Hematopoietic multipotent progenitor cell treated with erythropoietin and hydrocortisone succinate and interleukin-3 and kit ligand, for 4 days (in vitro differentiated cells): Measurements from ENCODE around the gene ACSS2.

Experiments used
- DNase-seq: peaks from one replicate; pipeline ENCODE4 v3.0.0-alpha.2; 2015

The ACSS2 gene

DNA sequence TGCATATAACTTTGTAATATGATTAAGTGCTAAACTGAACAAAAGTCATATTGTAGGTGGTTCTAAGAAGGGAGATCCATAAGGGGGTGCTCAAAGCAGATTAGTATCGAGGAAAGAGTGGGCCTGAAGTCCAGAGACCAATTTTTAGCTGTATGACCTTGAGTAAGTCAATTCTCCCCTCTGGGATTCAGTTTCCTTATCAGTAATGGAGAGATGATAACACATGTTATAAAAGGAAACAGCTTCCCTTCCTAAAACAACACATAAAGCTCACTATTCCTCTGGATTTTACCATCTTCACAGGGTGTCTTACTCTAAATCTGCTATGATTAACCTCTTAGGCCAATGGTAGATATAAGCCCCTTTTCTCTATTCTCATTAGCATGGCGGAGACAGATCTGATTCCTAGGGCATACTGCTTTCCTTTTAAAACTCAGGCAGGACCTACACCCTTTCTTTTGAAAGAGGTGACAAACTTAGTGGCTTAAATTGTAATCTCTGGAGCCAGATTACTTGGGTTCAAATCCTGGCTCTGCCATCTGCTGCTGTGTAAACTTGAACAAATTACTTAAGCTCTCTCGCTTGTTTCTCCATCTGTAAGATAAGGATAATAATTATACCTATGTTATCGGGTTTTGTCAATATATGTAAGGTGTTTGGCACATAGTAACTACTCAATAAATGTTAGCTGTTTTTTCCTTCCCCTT lies 39.5 kb downstream of the ACSS2 start:
- no peak for DNase-seq

GRCh38 chr20:34916774-34917354 lies 40.5 kb downstream of the ACSS2 start:
- no peak for DNase-seq

DNA sequence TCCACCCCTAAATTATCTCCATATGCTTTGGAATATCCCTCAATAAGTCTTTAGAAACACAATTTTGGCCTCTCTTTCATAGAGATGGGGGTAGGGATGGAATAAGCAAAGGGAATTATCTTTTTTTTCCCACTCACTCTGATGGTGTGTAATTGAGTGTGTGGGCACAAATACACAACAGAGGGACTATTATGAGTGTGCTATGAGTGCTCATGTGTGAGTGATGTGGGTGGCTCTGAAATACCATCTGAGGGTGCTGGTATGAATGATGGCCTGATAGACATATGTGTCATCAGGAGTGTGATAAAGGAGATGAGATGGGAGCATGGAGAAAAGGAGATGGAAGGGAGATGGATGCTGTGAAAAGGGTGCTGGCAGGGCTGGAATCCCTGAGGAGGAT lies 43.6 kb downstream of the ACSS2 start:
- DNase-seq, result no peak

DNA sequence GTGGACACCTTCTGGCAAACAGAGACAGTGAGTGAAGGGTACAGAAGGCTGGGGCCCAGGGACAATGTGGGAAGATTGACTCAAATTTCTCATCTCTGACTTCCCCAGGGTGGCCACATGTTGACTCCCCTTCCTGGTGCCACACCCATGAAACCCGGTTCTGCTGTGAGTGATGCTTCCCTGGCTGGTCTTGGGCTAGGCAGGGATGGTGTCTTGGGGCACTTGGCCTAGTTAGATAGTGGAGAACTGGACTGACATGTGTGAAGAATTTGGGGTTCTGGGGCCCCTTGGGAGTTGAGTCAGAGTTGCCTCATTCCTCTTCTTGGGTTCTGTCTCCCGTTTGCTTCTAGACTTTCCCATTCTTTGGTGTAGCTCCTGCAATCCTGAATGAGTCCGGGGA lies 45.0 kb downstream of the ACSS2 start:
- no peak for DNase-seq

- no peak for DNase-seq
Measured at GRCh38 chr20:34922654-34923381, 46.4 kb downstream of the ACSS2 start.

GRCh38 chr20:34923414-34923813 lies 47.0 kb downstream of the ACSS2 start:
- DNase-seq, result no peak

- no peak for DNase-seq
Measured at GRCh38 chr20:34925341-34925740, 48.9 kb downstream of the ACSS2 start.

DNA sequence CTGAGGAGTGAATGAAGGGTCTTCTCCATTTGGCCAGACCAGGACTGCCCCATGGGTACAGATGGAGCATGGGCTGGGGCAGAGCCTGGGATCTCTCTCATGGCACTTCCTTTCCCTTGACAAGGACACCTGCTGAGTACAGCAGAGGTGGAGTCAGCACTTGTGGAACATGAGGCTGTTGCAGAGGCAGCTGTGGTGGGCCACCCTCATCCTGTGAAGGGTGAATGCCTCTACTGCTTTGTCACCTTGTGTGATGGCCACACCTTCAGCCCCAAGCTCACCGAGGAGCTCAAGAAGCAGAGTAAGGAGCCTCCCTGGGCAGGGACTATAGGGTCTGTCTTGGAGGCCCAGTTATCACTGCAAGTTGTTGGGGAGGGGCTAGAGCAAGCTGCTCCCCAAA lies 49.6 kb downstream of the ACSS2 start:
- no peak for DNase-seq

DNA sequence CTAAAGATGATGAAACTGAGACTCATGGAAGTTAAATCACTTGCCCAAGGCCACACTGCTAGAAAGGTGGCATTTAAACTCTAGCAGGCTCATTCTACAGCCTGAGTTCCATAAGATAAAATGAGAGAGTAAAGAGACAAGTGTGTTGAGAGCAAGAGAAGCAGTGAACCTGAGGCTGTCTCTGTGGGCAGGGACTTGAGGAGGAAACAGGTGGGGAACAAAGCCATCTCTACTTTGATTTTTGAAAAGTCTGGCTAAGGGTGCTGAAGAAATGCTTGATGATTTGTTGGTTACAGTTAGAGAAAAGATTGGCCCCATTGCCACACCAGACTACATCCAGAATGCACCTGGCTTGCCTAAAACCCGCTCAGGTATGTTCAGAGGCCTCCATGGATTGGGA lies 50.2 kb downstream of the ACSS2 start:
- no peak for DNase-seq

GRCh38 chr20:34927736-34928135 lies 51.3 kb downstream of the ACSS2 start:
- DNase-seq, result no peak

- DNase-seq, result no peak
Measured at GRCh38 chr20:34928411-34928810, 52.0 kb downstream of the ACSS2 start.

GRCh38 chr20:34931771-34932170 lies 55.4 kb downstream of the ACSS2 start:
- DNase-seq, result no peak

- DNase-seq, result peak; percentile 93
Measured at GRCh38 chr20:34938466-34939163, 62.2 kb downstream of the ACSS2 start.

- DNase-seq, result no peak
Measured at GRCh38 chr20:34940081-34940481, 63.7 kb downstream of the ACSS2 start.

DNA sequence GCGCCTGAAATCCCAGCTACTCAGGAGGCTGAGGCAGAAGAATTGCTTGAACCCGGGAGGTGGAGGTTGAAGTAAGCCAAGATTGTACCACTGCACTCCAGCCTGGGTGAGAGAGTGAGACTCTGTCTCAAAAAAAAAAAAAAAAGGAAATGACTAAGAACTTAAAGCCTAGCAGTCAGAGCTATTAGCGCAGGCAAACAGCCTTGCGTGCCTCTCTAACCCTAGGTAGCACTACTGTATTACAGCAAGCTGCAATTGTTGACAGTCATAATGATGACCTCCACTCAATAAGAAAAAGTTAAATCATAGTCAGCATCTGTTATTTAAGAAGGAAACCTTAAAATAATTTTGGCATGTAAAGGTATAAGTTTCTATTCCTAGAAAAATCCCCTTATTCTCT lies 64.8 kb downstream of the ACSS2 start:
- DNase-seq, result peak; percentile 37

DNA sequence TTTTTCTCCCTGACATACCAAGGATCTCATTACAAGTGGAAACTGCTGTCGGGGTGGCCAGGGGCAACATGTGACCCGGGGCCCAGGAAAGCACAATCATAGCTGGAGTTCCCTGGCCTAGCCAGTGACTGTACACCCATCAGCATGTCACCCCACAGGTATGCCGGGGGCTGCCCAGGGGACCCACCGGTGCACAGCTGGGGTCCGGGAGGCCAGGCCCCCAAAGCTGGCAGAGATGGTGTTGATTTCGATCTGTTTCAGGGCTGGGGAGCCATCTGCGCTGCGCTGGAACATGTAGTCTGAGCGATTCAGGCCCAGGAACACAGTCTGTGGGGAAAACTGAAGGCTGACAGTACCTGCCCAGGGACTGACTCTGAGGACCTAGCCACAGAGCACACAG lies 65.9 kb downstream of the ACSS2 start:
- no peak for DNase-seq

DNA sequence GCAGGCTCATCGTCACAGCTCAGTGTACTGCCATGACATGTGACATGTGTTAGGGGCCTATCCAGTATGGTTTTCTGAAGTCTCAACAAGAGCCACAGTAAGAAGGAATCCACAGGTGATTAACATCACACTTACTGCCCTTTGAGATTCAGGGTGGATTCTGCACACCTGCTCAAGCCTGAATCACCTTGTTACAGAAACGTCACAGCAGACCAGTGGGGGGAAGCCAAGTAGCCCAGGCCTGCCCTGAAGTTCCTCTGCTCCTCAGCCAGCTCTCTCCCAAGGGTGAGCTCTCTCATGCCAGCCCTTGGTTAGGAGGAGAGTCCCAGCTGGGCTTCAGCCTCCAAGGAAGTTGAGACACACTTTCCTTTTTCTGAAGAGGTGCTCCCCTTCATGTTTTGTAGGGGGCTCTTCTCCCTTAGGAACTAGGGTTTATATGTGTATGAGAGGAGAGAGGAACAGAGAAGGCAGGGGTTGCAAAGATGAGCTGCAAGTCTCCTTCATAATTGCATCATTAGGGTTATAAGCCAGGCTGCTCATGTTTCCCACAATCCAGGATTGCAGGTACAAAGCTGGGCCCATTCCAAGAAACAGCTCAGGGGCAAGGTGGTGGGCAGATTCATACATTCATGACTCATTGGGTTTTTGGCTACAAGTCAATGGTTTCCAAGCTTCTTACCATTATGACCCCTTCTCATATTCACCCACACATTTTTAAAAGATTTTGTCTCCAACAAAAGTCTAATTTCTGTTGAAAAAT lies 67.6 kb downstream of the ACSS2 start:
- DNase-seq, result no peak

DNA sequence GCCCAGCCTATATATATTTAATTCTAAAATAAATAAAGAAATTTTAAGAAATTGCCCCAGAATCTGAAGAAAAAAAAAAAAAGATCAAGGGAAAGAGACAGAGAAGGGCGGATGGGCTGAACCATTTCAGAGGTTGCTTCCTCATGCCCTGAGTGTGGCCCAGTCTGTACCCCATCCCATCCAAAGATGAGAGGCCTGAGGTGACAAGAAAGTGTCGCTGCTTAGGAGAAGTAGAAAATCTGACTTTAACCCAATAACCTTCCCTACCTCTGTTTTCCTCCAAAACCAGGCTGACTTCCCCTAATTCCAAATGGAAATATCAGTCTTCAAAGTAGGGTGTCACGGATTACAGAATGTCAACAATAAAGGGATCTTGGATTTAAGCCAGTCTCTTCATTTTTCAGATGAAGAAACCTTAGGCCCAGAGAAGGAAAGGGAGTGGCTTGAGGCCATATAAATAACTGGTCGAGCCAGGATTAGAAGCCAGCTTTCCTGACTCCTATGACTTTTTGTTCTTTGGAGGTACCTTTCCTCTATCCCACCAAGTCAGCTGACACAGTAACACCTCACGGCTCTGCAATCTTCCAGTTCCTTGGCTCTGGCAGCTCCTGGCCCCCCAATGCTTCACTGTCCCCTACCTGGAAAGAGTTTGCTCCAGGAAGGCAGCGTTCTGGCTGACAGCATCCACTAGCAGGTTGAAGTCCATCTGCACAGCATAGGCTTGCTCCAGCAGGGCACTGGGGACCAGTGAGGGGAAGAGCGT lies 69.1 kb downstream of the ACSS2 start:
- DNase-seq, result no peak

DNA sequence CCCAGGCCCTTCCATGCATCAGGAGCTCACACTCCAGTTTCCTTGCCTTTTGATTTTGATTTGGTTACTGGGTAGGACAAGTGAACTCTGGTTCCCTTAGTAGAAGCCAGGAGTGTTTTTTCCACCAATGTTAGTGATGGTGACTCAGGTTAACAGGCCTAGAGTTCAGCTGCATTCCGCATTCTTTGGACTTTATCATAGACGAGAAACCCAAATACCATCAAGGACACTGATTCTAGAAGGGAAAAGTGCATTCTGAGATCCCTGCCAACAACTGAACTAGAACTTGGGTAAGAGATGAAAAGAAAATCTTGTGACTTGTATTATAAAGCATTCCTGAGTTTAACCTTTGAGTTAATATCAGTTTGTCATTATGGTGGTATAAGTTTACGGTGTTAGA lies 70.2 kb downstream of the ACSS2 start:
- no peak for DNase-seq

DNA sequence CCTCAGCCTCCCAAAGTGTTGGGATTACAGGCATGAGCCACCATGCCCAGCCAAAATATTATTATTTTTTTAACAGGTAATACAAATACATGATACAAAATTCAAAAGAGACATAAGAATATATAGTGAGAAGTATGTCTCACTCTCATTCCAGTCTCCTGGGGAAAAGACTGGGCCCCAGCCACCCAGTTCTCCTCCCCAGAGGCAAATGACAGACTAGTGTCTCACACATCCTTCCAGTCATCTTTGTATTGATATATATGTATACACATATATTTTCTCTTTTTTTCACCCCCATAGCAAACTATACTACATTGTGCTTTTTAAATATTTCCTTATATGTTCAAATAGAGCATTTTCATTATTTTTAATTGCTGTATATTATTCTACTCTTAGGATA lies 70.9 kb downstream of the ACSS2 start:
- no peak for DNase-seq

GRCh38 chr20:34948030-34948429 lies 71.6 kb downstream of the ACSS2 start:
- no peak for DNase-seq

DNA sequence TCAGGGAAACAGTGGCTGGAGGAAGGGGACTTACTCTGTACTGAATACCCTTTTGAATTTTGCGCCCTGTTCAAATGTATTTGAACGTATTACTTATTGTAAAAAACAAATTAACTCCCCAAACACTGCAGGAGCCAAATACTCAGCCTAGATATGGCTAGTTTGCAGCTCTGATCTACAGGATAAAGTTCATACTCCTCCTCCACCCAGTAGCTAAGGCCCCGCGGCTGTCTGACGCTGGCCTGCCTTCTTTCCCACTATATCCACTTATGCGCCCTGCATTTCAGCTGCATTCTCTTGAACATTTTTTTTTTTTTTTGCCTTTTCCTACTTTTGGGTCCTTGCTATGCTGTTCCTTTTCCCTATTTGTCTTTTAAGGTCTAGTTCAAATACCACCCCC lies 72.7 kb downstream of the ACSS2 start:
- no peak for DNase-seq
